Neutrophil (primary cell): ENCODE measurements around the gene SOSTDC1.

Source experiments
- H3K27ac ChIP-seq: fragments of 200-600 bp; sonication (generic); 2 replicates; pipeline ENCODE4 v1.5.1; 2016; ENCODE audit warnings: mild to moderate bottlenecking, moderate library complexity
- H3K27me3 ChIP-seq: fragments of 200-600 bp; sonication (generic); 2 replicates; pipeline ENCODE4 v1.6.0; 2016; ENCODE audit warnings: mild to moderate bottlenecking
- H3K36me3 ChIP-seq: fragments of 200-600 bp; sonication (generic); 2 replicates; pipeline ENCODE4 v1.5.1; 2017
- H3K4me1 ChIP-seq, 2 experiments: fragments of 200-600 bp in 1 of 2; sonication (generic) in 1 of 2; 1 replicate in 1 of 2; 2 replicates in 1 of 2; pipeline versions ENCODE4 v1.5.1 to v1.6.1; 2013 to 2016; ENCODE audit warnings: low read depth in 1 of 2, low read length in 1 of 2, mild to moderate bottlenecking in 1 of 2, moderate library complexity in 1 of 2; ENCODE audit not compliant: control insufficient read depth in 1 of 2, insufficient read depth in 1 of 2
- H3K4me3 ChIP-seq, 2 experiments: fragments of 200-600 bp in 1 of 2; sonication (generic) in 1 of 2; 1 replicate in 1 of 2; 2 replicates in 1 of 2; pipeline ENCODE4 v1.5.1; 2013 to 2016; ENCODE audit warnings: low read depth in 1 of 2, low read length in 1 of 2, mild to moderate bottlenecking in 1 of 2, moderate library complexity in 1 of 2
- H3K9me3 ChIP-seq: fragments of 200-600 bp; sonication (generic); 2 replicates; pipeline ENCODE4 v1.5.1; 2016
- TF ChIP-seq, protein P1 (sequence below): fragments of 200-600 bp; sonication (generic); IDR thresholded peaks from 2 replicates; pipeline ENCODE4 v1.5.1; 2016; ENCODE audit warnings: antibody characterized with exemption

SOSTDC1 gene

DNA sequence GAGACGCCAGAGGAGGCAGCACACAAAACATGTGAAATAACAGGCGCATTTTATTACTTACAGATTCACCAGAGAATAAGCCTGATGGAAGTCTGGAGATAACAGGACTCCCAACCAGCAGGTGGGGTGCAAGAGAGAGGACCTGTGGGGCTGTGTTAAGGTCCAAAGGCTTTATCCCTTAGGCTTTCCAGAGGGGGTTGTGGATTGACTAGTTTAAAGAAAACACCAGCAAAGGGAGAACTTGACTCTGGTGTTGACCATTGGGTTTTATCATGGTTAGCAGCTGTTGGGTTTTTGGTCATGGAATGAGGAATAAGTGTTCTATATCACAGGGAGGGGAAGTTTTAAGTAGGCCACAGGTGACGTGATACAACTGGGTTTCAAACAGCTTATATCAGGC is 42.6 kb downstream of the SOSTDC1 start:
- Histone ChIP-seq H3K36me3 (no peaks in the 10 kb centered on the region), H3K27me3 (peaks cover 8% of the 10 kb centered on the region), H3K9me3 (no peaks in the 10 kb centered on the region), H3K27ac (no peak overlapping the region), H3K4me3 (no peak overlapping the region), H3K4me1 (peaks cover 18 to 21% of the 10 kb centered on the region in 2 experiments)
- TF ChIP-seq, protein P1, sequence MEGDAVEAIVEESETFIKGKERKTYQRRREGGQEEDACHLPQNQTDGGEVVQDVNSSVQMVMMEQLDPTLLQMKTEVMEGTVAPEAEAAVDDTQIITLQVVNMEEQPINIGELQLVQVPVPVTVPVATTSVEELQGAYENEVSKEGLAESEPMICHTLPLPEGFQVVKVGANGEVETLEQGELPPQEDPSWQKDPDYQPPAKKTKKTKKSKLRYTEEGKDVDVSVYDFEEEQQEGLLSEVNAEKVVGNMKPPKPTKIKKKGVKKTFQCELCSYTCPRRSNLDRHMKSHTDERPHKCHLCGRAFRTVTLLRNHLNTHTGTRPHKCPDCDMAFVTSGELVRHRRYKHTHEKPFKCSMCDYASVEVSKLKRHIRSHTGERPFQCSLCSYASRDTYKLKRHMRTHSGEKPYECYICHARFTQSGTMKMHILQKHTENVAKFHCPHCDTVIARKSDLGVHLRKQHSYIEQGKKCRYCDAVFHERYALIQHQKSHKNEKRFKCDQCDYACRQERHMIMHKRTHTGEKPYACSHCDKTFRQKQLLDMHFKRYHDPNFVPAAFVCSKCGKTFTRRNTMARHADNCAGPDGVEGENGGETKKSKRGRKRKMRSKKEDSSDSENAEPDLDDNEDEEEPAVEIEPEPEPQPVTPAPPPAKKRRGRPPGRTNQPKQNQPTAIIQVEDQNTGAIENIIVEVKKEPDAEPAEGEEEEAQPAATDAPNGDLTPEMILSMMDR, result no peak

DNA sequence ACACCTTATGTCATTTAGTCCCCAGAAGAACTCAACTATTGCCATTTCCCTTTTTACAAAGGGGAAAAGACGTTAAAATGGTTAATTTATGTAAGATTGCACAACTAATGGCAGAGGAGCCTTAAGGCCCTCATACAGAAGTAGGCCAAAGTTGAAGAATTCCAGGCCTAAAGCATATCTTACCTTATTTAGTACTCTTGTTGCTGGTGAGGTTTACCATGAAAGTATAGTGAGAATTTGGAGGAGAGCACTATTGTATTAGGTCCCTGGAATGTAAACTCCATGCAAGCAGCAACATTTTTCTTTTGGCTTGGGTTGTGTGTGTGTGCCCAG is 43.5 kb downstream of the SOSTDC1 start:
- Histone ChIP-seq H3K36me3 (no peaks in the 10 kb centered on the region), H3K9me3 (no peaks in the 10 kb centered on the region), H3K4me3 (no peak overlapping the region), H3K4me1 (peaks cover 18 to 21% of the 10 kb centered on the region in 2 experiments), H3K27me3 (peaks cover 8% of the 10 kb centered on the region), H3K27ac (no peak overlapping the region)
- TF ChIP-seq, protein P1, result no peak

DNA sequence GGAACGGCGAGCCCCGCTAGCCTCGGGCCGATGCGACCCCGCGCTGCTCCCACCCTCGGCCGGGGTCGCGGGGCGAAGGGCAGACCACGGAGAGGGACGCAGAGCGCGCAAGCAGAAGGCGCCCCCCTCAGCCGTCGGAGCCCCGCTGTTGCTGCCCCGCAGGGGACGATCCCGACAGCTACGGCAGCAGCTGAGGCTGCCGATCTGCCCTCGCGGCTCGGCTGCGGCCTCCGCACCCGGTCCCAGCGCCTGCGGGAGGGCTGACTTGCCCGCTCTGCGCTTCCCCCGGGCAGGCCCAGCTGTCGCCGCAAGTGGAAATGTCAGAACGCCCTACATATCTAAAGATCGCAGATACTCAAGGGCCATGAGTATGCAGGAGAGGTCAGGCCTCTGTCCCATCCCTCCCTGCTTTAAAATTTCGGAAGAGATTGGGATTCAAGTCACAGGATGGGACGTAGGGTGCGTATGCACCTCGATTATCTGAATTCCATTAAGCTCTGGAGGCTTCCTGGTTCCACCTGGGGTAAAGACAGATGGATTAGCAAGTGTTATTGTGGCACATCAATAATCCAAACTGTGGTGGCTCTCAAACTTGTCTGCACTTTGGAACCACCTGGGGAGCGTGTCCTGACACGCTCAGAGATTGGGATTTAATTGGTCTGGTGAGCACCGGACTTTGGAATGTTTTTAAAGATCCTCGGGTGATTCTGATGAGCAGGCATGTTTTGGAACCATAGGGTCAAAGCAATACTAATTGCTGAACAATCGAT is 44.0 kb downstream of the SOSTDC1 start, which contains the start of gene CRPPA:
Gene CRPPA (minus strand): TSS at position 206 of the 770 bp plus-strand sequence. CDS start 216 bp downstream, outside the sequence.
- Histone ChIP-seq H3K4me1 (peaks cover 18 to 21% of the 10 kb centered on the region in 2 experiments), H3K4me3 (peak within 1 kb of the TSS; percentile 51 to 58), H3K36me3 (no peaks in the 10 kb centered on the region), H3K27me3 (peaks cover 8% of the 10 kb centered on the region), H3K27ac (peak within 1 kb of the TSS; percentile 16), H3K9me3 (no peaks in the 10 kb centered on the region)
- TF ChIP-seq, protein P1, result no peak

DNA sequence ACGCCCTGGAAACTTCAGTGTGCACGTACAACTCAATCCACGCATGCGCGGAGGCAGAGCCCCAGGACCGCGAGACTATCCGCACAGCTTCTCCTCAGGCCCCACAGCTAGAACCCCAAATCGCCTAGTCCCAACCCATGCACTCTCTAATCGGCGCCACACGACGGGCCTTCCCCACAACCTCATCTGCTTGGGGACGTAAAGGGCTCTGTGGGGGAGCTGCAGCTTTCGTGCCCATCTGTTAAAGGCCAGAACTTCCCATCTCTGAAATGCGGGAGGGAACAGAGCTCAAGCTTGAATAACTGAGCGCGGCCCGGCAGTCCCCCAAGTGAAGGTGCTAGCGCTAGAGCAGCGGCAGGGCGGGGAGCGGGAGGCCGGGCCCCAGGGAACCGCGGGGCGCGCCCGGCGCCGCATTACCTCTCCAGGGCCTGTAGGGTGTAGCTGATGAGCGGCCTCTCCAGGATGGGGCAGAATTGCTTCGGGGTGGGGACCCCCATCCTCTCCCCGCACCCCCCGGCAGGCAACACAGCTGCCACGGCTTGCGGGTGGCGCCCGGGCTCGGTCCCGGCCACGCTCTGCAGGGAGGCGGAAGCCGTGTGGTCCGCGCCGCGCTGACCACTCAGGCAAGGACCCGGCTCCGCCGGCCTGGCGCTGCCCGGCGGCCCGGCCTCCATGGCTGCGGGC is 44.7 kb downstream of the SOSTDC1 start:
- H3K4me3 ChIP-seq, result peak overlapping the region; percentile 51 to 58
- peaks cover 18 to 21% of the 10 kb centered on the region in 2 experiments for H3K4me1 ChIP-seq
- H3K36me3 ChIP-seq, result no peaks in the 10 kb centered on the region
- H3K27ac ChIP-seq, result peak overlapping the region; percentile 16
- no peaks in the 10 kb centered on the region for H3K9me3 ChIP-seq
- TF ChIP-seq, protein P1, result no peak
- H3K27me3 ChIP-seq, result peaks cover 8% of the 10 kb centered on the region

DNA sequence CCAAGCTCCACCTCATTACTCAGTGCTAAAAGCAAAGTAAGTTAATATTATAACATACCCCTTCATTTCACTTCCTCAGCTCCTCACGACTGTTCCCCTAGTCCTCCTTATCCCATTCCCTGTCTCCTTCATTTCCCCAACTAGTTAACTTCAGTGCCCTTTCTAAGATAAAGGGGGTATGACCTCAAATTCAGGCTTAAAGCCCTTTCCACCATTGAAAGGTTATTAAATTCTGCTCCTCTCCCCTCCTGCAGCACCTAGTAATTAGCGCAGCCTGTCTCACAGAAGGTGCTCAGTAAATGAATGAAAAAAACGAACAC is 45.2 kb downstream of the SOSTDC1 start:
- TF ChIP-seq, protein P1, result no peak
- Histone ChIP-seq H3K36me3 (no peaks in the 10 kb centered on the region), H3K4me1 (peaks cover 18 to 21% of the 10 kb centered on the region in 2 experiments), H3K27ac (peak overlapping the region; percentile 16), H3K27me3 (peaks cover 8% of the 10 kb centered on the region), H3K4me3 (peak overlapping the region; percentile 51 to 58), H3K9me3 (no peaks in the 10 kb centered on the region)
